HepG2 (cell line): ENCODE results near the gene TKTL2. TPM values are rescaled to one million over a fixed set of nuclear protein-coding genes. Genes with fewer than 3 reads are reported as not detected.

Experiments used
- ARID3A ChIP-seq: IDR thresholded peaks from 2 replicates; pipeline ENCODE4 v1.6.1; 2012; ENCODE audit warnings: low read depth, low read length, improper control_type of control experiment
- ARNT2 ChIP-seq: sonication (generic); formaldehyde crosslinking; IDR thresholded peaks from 2 replicates; pipeline ENCODE4 v1.8.0; 2022; ENCODE audit warnings: mild to moderate bottlenecking, low read depth, missing genetic modification reagents, moderate library complexity
- ATAD3A ChIP-seq: sonication (generic); formaldehyde crosslinking; IDR thresholded peaks from 2 replicates; pipeline ENCODE4 v1.4.0; 2020; ENCODE audit warnings: missing genetic modification reagents
- FOXM1 ChIP-seq: sonication (generic); formaldehyde crosslinking; IDR thresholded peaks from 2 replicates; pipeline ENCODE4 v1.5.0; 2020; ENCODE audit warnings: missing genetic modification reagents
- GMEB1 ChIP-seq: sonication (generic); formaldehyde crosslinking; IDR thresholded peaks from 2 replicates; pipeline ENCODE4 v1.5.1; 2020; ENCODE audit warnings: missing genetic modification reagents, mild to moderate bottlenecking, borderline replicate concordance
- MIER2 ChIP-seq: IDR thresholded peaks from 2 replicates; pipeline ENCODE4 v1.6.1; 2016; ENCODE audit warnings: missing biosample characterization, missing genetic modification reagents
- NR2C2 ChIP-seq: sonication (generic); formaldehyde crosslinking; IDR thresholded peaks from 2 replicates; pipeline ENCODE4 v1.4.0; 2020; ENCODE audit warnings: missing genetic modification reagents, mild to moderate bottlenecking, moderate library complexity, borderline replicate concordance
- SOX13 ChIP-seq, 3 experiments: fragments of 450-650 bp in 1 of 3; sonication (generic) in 1 of 3; formaldehyde crosslinking in 1 of 3; IDR thresholded peaks in 2 of 3; conservative IDR thresholded peaks in 1 of 3; 2 replicates each; pipeline versions ENCODE4 v1.5.0 to v1.6.1; 2016 to 2020; ENCODE audit warnings: antibody characterized with exemption in 1 of 3, mild to moderate bottlenecking in 1 of 3, missing compliant biosample characterization in 1 of 3, missing genetic modification reagents in 1 of 3, moderate library complexity in 1 of 3
- SP1 ChIP-seq, 2 experiments: fragments of 450-650 bp in 1 of 2; sonication (generic) in 1 of 2; formaldehyde crosslinking in 1 of 2; IDR thresholded peaks; 2 replicates each; pipeline versions ENCODE4 v1.4.0 to v1.6.1; 2016 to 2020; ENCODE audit warnings: missing genetic modification reagents in 1 of 2
- UBTF ChIP-seq: sonication (generic); formaldehyde crosslinking; IDR thresholded peaks from 2 replicates; pipeline ENCODE4 v1.4.0; 2020; ENCODE audit warnings: mild to moderate bottlenecking, missing genetic modification reagents
- ZBTB20 ChIP-seq: sonication (generic); formaldehyde crosslinking; IDR thresholded peaks from 2 replicates; pipeline ENCODE4 v1.8.1; 2023; ENCODE audit warnings: missing genetic modification reagents, low read depth, mild to moderate bottlenecking, borderline replicate concordance
- ZFP1 ChIP-seq: IDR thresholded peaks from 2 replicates; pipeline ENCODE4 v1.6.1; 2016
- ZFP82 ChIP-seq: sonication (generic); formaldehyde crosslinking; IDR thresholded peaks from 2 replicates; pipeline ENCODE4 v1.5.1; 2020; ENCODE audit warnings: mild to moderate bottlenecking, missing genetic modification reagents, borderline replicate concordance
- ZMAT5 ChIP-seq: sonication (generic); formaldehyde crosslinking; IDR thresholded peaks from 2 replicates; pipeline ENCODE4 v1.5.0; 2020; ENCODE audit warnings: mild to moderate bottlenecking, low read depth, missing genetic modification reagents, borderline replicate concordance
- ZNF205 ChIP-seq: IDR thresholded peaks from 2 replicates; pipeline ENCODE4 v1.6.1; 2018; ENCODE audit warnings: missing biosample characterization, missing genetic modification reagents
- ZNF282 ChIP-seq: fragments of 450-650 bp; IDR thresholded peaks from 2 replicates; pipeline ENCODE4 v1.6.1; 2018; ENCODE audit not compliant: partially characterized antibody
- ZNF619 ChIP-seq: sonication (generic); formaldehyde crosslinking; IDR thresholded peaks from 2 replicates; pipeline ENCODE4 v1.4.0; 2020; ENCODE audit warnings: mild to moderate bottlenecking, missing genetic modification reagents
- ZNF691 ChIP-seq: sonication (generic); formaldehyde crosslinking; IDR thresholded peaks from 2 replicates; pipeline ENCODE4 v1.4.0; 2020; ENCODE audit warnings: missing genetic modification reagents, low read depth, mild to moderate bottlenecking, borderline replicate concordance
- ZNF850 ChIP-seq: sonication (generic); formaldehyde crosslinking; conservative IDR thresholded peaks from 2 replicates; pipeline ENCODE4 v1.9.0; 2021; ENCODE audit warnings: mild to moderate bottlenecking, missing genetic modification reagents
- polyA plus RNA-seq, 8 experiments: library from polyadenylated mRNA; depleted of rRNA in 3 of 8; stranded (reverse) in 7 of 8; unstranded in 1 of 8; fragments of >200 nt; fragmentation: Illumina TruSeq in 4 of 8; extraction: Trizol in 4 of 8; gene quantifications; 2 replicates each; pipeline versions ENCODE4 v1.2.1 to v1.2.3, GENCODE V29; 2011 to 2016; ENCODE audit warnings: low read depth in 4 of 8, missing spikeins in 1 of 8, mixed read lengths in 1 of 8; ENCODE audit not compliant: insufficient read depth in 1 of 8
- total RNA-seq, 5 experiments: library from RNA; depleted of rRNA; stranded (reverse); fragments of >200 nt; fragmentation: Illumina TruSeq; extraction: Trizol; gene quantifications; 2 replicates each; pipeline ENCODE4 v1.2.3, GENCODE V29; 2016; ENCODE audit warnings: low read depth in 1 of 5

TKTL2 gene
- total and polyA plus RNA-seq, 2 of the 13 experiments (the other 11 are each of a cell fraction or from before 2014, with no cell fraction given), result not detected

GRCh38 chr4:163494360-163495241 lies 21.0 kb upstream of the TKTL2 start, which contains the start of gene TMA16 (continued):
- TF ChIP-seq ZNF691 (peak; percentile 99), ZNF205 (peak; percentile 90), ZMAT5 (CRISPR knock-in tag) (no peak), UBTF (CRISPR knock-in tag) (peak; percentile 100), ZBTB20 (CRISPR knock-in tag) (peak; percentile 85), ZNF619 (CRISPR knock-in tag) (no peak), FOXM1 (CRISPR knock-in tag) (0 out of 2 replicates have a peak, but pooled peaks have one; percentile 67), MIER2 (CRISPR knock-in tag) (peak; percentile 63; the same call in 1 of the 2 replicates), ARID3A (no peak), ZFP82 (0 out of 2 replicates have a peak, but pooled peaks have one; percentile 65), ZNF850 (CRISPR knock-in tag) (no peak), NR2C2 (CRISPR knock-in tag) (peak; percentile 85), ARNT2 (CRISPR knock-in tag) (peak; percentile 93), SOX13 (IDR thresholded peaks at IDR 0.05) (no peak), SOX13 (CRISPR knock-in tag; conservative IDR thresholded peaks at IDR 0.05 in 1 of 2, IDR thresholded peaks at IDR 0.05 in 1 of 2) (peak in 1 of 2 experiments; percentile 69; a peak in 2 of 4 replicates), ATAD3A (CRISPR knock-in tag) (no peak), SP1 (IDR thresholded peaks at IDR 0.05) (no peak), SP1 (CRISPR knock-in tag; IDR thresholded peaks at IDR 0.05) (peak; percentile 77), GMEB1 (CRISPR knock-in tag) (peak; percentile 92), ZFP1 (CRISPR knock-in tag) (no peak; the same call in 1 of the 2 replicates), ZNF282 (no peak)
